ENCODE measurements around the gene CACNB4. TPM values are rescaled to one million over a fixed set of nuclear protein-coding genes. Genes with fewer than 3 reads are reported as not detected.
"Not testable (repeated sequence)": the region's sequence is repeated elsewhere in the genome, so short reads cannot be mapped to it uniquely, and the experiment has no call there.

Gene CACNB4
- polyA plus RNA-seq, 1 donor = 1.8 TPM

DNA sequence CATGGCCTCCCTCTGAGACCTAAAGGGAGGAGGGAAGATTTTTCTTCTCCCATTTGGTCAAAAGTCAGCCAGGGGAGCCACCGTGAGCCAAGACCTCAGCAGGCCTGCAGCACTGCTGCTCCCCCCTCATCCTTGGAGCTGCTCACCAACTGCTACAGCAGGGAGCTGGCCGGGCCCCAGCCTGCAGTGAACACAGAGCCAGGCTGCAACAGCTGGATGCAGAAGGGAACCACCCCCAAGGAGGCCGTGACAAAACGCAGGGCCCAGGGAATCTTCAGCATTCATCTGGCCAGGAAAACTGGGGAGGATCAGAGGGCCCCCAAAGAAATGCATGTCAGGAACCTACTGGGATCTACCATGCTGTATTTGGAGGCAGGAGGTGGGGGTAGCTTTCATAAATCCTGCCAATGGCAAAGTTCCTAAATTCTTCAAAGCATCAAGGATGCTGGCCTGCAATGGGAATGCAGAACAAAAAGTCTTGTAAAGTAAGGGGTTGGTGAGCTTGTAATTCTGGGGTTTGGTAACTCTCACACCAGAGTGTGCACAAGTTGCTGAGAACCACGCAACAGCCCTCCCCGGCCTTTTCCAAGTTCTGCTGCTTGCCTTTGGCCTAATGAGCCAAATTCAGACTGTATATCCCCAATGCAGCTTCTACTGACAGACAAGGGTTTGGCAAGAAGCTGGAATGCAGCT, 61.0 kb downstream of the CACNB4 start:
- H3K27ac ChIP-seq (ENCODE audit: low read length) = no peak overlapping the region
- no peak overlapping the region for H3K4me3 ChIP-seq (ENCODE audit: low read length)
- H3K9me3 ChIP-seq (ENCODE audit: control insufficient read depth, low read depth, low read length) = no peaks in the 10 kb centered on the region
- H3K27me3 ChIP-seq (ENCODE audit: control insufficient read depth, insufficient read depth, low read length) = no peaks in the 10 kb centered on the region
- peaks cover 3% of the 10 kb centered on the region for H3K4me1 ChIP-seq (ENCODE audit: control insufficient read depth, insufficient read depth, low read length)
- no peaks in the 10 kb centered on the region for H3K36me3 ChIP-seq (ENCODE audit: control insufficient read depth, insufficient read depth, low read length)
- WGBS (ENCODE audit: insufficient coverage, low lambda C conversion rate) = no CpG with 5 or more reads among the region's 6 CpGs
- DNase-seq = no peak

DNA sequence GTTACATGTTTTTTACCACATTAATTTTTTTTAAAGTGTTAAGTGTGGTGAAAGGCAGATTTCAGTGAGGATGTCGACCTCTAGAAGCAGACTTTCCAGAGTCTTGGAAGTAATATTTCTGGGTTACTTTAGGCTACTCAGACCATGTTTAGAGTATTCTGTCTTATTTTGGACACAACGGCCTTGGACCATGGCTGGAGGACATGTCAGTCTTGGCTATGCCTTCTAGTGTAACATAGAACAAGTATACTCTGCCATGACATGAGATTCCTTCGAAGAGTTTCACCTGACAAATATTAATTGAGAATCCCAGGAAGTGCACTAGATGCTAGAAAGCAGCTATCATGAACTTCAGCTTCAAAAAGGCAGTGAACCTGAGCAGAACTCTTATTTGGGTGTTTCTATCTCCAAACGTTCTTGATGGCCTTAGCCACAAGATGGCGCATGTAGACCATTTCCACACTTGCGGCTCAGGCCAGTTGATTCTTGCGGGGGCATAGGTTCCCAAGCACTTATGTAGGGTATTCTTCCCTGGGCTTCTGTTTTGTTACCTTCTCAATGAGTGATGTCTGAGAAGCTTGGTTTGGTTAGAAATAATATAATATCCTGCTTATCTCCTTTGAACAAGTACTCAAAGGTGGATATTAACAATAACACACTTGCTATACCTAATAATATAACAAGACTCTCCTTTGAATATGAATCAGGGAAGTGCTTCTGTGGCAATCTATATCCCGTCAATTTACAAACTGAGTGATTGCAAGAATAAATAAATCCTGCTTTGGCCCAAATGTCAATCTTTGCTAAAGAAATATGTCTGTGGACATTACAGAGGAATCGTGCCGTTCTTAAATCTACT, 62.0 kb downstream of the CACNB4 start:
- no peaks in the 10 kb centered on the region for H3K9me3 ChIP-seq (ENCODE audit: control insufficient read depth, low read depth, low read length)
- H3K36me3 ChIP-seq (ENCODE audit: control insufficient read depth, insufficient read depth, low read length) = no peaks in the 10 kb centered on the region
- WGBS (ENCODE audit: insufficient coverage, low lambda C conversion rate) = 50% methylated on average over 4 of the region's 10 CpGs
- no peak overlapping the region for H3K4me3 ChIP-seq (ENCODE audit: low read length)
- H3K27me3 ChIP-seq (ENCODE audit: control insufficient read depth, insufficient read depth, low read length) = peaks cover 3% of the 10 kb centered on the region
- peak; percentile 46 to 49 for DNase-seq
- H3K4me1 ChIP-seq (ENCODE audit: control insufficient read depth, insufficient read depth, low read length) = peaks cover 3% of the 10 kb centered on the region
- H3K27ac ChIP-seq (ENCODE audit: low read length) = no peak overlapping the region

DNA sequence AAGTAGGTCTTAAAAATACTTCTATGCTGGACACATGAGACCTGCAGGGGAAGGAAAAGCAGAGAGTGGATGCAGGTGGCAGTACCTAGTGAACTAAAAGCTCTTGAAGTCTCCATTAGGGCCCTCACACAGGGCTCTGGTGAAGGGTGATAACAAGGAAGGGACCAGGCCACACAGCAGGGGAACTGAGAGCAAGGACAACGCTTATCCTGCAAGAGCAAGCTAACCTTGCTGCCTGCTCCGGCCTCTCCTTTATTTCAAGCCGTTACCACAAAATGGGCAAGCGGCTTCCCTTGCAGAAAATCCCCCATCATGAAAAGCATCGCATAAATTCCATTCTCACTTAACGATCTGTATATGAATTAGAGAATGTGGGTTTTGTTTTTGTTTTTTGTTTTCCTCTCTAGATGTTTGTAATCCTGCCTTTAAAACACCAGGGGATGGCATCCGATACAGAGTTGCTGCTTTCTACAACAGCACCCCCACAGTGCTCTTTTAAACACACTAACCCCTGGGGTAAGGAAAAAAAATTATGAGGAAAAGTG, 64.5 kb downstream of the CACNB4 start:
- no peak overlapping the region for H3K27ac ChIP-seq (ENCODE audit: low read length)

DNA sequence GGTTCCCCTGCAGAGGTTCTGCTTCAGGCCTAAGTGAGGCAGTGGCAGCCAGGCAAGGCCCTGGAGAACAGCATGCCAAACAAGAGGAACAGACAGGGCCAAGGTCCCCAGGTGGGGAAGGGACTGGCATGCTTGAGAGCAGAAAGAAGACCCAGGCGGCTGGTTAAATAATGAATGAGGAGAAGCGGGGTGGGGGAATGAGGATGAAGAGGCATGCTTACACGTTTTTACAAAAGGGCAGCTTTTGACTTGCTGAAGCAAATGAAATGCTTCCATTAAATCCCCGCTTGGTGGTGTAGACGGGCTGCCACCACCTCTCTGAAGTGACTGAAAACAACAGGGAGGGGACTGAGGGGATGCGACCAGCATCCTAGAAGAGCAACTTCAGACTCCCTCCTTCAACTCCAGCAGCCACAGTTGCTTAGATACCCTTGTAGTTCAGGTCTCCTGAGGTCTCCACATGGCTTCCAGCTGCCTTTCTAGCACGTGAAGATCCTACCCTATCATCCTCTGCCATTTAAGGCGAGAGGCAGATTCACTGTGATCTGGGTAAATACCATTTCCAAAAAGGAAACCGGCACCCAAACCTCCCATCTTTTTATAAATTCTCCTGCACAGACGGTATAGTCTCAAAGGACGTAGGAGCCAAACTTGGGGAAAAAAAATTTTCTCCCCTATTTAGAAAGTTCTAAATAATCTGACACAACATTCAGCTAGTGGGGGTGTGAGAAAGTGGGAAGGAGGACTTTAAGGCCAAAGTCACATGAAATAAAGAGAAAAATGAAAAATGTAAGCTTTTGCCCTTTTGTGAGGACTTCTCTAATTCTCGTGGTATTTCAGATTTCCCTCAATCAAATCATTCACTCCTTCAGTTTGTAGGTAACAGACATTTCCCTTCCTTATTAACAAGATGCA, 65.6 kb downstream of the CACNB4 start:
- DNase-seq = no peak
- Histone ChIP-seq H3K27ac (ENCODE audit: low read length) (no peak overlapping the region), H3K27me3 (ENCODE audit: control insufficient read depth, insufficient read depth, low read length) (peaks cover 7% of the 10 kb centered on the region), H3K9me3 (ENCODE audit: control insufficient read depth, low read depth, low read length) (no peaks in the 10 kb centered on the region), H3K4me3 (ENCODE audit: low read length) (no peak overlapping the region), H3K4me1 (ENCODE audit: control insufficient read depth, insufficient read depth, low read length) (no peaks in the 10 kb centered on the region), H3K36me3 (ENCODE audit: control insufficient read depth, insufficient read depth, low read length) (no peaks in the 10 kb centered on the region)
- WGBS (ENCODE audit: insufficient coverage, low lambda C conversion rate) = 78% methylated on average over 1 of the region's 12 CpGs

More for the DNA sequence above, 64.5 kb downstream of the CACNB4 start:
- H3K36me3 ChIP-seq (ENCODE audit: control insufficient read depth, insufficient read depth, low read length) = no peaks in the 10 kb centered on the region
- no peaks in the 10 kb centered on the region for H3K9me3 ChIP-seq (ENCODE audit: control insufficient read depth, low read depth, low read length)
- peaks cover 7% of the 10 kb centered on the region for H3K27me3 ChIP-seq (ENCODE audit: control insufficient read depth, insufficient read depth, low read length)
- H3K4me3 ChIP-seq (ENCODE audit: low read length) = no peak overlapping the region
- 10% methylated on average over 2 of the region's 7 CpGs for WGBS (ENCODE audit: insufficient coverage, low lambda C conversion rate)
- H3K4me1 ChIP-seq (ENCODE audit: control insufficient read depth, insufficient read depth, low read length) = peaks cover 3% of the 10 kb centered on the region
- no peak for DNase-seq

DNA sequence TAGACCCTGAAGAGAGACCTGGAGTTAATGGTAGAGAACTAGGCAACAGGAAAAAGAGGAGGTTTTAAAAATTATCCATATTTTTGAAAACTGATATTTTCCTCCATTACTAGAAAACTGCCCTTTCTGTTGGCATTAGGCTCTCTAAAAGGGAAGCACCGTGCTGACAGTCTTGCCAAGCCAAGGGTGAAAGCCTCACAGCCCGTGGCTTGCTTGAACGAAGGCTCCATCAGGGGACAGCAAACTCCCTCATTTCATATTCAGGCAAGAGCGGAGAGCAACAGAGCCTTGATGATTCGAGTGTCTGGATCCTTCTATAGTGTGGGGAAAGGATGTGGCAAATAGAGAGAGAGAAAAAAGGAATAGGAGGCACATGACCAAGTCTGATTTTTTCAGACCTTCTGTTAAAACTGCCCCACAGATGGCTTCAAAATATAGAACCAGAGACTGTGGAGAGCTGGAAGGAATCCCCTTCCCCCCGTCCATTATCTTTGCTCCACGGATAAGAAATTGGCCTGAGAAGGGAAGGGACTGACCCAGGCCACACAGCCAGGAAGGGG, 67.0 kb downstream of the CACNB4 start:
- H3K27ac ChIP-seq (ENCODE audit: low read length) = no peak overlapping the region
- H3K36me3 ChIP-seq (ENCODE audit: control insufficient read depth, insufficient read depth, low read length) = no peaks in the 10 kb centered on the region
- H3K4me3 ChIP-seq (ENCODE audit: low read length) = no peak overlapping the region
- no peaks in the 10 kb centered on the region for H3K9me3 ChIP-seq (ENCODE audit: control insufficient read depth, low read depth, low read length)
- DNase-seq = no peak
- peaks cover 7% of the 10 kb centered on the region for H3K27me3 ChIP-seq (ENCODE audit: control insufficient read depth, insufficient read depth, low read length)
- H3K4me1 ChIP-seq (ENCODE audit: control insufficient read depth, insufficient read depth, low read length) = no peaks in the 10 kb centered on the region
- no CpG with 5 or more reads among the region's 7 CpGs for WGBS (ENCODE audit: insufficient coverage, low lambda C conversion rate)

DNA sequence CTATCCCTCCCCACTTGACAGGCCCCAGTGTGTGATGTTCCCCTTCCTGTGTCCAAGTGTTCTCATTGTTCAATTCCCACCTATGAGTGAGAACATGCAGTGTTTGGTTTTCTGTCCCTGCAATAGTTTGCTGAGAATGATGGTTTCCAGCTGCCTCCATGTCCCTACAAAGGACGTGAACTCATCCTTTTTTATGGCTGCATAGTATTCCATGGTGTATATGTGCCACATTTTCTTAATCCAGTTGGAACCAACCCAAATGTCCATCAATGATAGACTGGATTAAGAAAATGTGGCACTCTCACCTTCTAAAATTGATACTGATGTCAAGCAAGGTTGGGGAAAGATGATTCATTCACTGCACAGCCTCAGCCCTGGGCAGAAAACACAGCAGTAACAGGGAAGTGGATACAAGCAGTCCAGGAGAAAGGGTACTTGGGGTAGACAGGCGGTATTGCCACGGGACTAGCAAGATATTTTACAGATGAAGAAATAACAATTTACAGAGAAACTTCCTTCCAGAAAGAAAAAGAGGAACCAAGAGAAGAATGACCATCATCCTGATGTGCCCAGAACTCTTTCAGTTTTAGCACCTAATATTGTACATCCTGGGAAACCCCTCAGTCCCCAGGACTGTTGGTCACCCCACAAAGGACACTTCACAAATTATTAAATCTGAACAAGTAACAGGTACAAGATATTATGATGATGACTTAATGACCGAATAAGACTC, 68.1 kb downstream of the CACNB4 start:
- DNase-seq; H3K4me3 ChIP-seq (ENCODE audit: low read length); H3K36me3 ChIP-seq (ENCODE audit: control insufficient read depth, insufficient read depth, low read length); H3K27ac ChIP-seq (ENCODE audit: low read length); H3K27me3 ChIP-seq (ENCODE audit: control insufficient read depth, insufficient read depth, low read length); H3K9me3 ChIP-seq (ENCODE audit: control insufficient read depth, low read depth, low read length); H3K4me1 ChIP-seq (ENCODE audit: control insufficient read depth, insufficient read depth, low read length): not testable (repeated sequence)
- no CpG with 5 or more reads among the region's 4 CpGs for WGBS (ENCODE audit: insufficient coverage, low lambda C conversion rate)

DNA sequence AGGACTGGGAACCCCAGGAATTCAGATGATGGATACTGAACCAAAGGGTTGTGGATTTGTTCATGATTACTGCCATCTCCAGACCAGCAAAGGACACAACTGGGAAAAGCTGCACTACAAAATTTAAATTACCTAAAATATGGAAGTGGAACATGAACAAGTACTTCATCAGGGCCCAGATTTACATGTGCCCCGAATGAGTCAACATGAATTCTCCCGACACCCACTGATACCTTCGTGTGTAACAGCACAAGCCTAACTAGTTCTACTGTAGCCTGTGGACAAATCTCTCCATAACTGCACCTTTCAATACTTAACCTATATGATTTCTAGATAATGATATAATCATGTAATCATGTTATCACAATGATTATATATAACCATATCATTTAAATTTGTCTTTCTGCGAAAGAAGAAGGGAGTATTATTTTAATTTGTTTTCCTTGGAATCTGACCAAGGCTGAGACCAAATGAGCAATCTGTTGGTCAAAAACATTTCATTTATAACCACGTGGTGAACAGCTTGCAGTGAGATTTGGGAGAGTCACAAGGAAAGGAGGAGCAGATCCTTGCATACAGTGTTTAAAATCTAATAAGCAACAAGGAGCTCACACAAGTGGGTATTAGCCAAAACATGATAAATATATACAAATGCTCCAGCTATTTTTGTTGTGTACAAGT, 70.5 kb downstream of the CACNB4 start:
- WGBS (ENCODE audit: insufficient coverage, low lambda C conversion rate) = no CpG with 5 or more reads among the region's 5 CpGs
- peaks cover 7% of the 10 kb centered on the region for H3K27me3 ChIP-seq (ENCODE audit: control insufficient read depth, insufficient read depth, low read length)

DNA sequence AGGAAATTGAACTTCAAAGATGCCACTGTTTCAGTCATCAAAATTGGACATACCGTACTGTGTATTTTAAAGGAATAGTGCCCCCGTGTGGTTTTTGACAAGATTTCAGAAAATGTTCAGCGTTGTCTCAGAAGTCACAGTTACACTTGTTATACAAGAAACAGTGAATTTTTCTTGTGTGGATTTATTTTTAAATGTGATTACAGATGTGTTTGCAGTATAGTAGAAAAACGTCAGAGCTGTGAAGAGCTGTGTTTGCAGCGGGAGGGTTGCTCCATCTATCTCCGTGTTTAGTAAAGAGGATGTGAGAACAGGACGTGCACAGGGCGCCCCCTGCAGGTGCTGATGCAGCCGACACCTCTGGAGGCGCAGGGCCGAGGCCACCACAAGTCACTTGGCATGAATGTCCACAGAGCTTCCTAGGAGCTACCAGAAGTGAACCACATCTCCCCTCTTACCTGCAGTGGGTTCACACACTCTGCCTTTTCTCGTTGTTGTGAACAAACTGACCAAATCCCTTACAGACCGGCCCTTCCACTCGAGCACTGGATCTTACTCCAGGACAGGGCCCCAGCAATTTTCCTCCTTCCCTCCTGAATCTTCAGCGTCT, 73.1 kb downstream of the CACNB4 start:
- peak; percentile 62 to 68 for DNase-seq
- Histone ChIP-seq H3K4me3 (ENCODE audit: low read length) (no peak overlapping the region), H3K4me1 (ENCODE audit: control insufficient read depth, insufficient read depth, low read length) (no peaks in the 10 kb centered on the region), H3K27ac (ENCODE audit: low read length) (no peak overlapping the region), H3K36me3 (ENCODE audit: control insufficient read depth, insufficient read depth, low read length) (no peaks in the 10 kb centered on the region), H3K9me3 (ENCODE audit: control insufficient read depth, low read depth, low read length) (no peaks in the 10 kb centered on the region), H3K27me3 (ENCODE audit: control insufficient read depth, insufficient read depth, low read length) (no peaks in the 10 kb centered on the region)
- WGBS (ENCODE audit: insufficient coverage, low lambda C conversion rate) = 0% methylated on average over 1 of the region's 15 CpGs

More for the DNA sequence above, 70.5 kb downstream of the CACNB4 start:
- DNase-seq = no peak
- H3K27ac ChIP-seq (ENCODE audit: low read length) = no peak overlapping the region
- H3K9me3 ChIP-seq (ENCODE audit: control insufficient read depth, low read depth, low read length) = no peaks in the 10 kb centered on the region
- no peaks in the 10 kb centered on the region for H3K4me1 ChIP-seq (ENCODE audit: control insufficient read depth, insufficient read depth, low read length)
- no peak overlapping the region for H3K4me3 ChIP-seq (ENCODE audit: low read length)
- no peaks in the 10 kb centered on the region for H3K36me3 ChIP-seq (ENCODE audit: control insufficient read depth, insufficient read depth, low read length)

DNA sequence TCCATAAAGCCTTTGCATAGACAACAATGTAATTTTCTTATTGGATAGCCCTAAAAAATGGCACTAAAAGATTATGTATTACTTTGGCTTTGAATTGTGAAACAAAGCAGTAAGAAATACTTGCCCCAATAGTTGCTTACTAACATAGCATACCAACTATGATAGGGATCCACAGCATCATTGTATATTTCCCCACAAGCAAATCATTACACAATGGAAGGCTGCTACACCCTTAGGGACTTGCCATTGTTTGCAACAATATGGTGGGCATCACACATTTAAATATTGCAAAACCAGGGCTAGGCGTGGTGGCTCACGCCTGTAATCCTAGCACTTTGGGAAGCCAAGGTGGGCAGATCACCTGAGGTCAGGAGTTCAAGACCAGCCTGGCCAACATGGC, 74.4 kb downstream of the CACNB4 start:
- H3K4me3 ChIP-seq (ENCODE audit: low read length) = no peak overlapping the region
- no peaks in the 10 kb centered on the region for H3K36me3 ChIP-seq (ENCODE audit: control insufficient read depth, insufficient read depth, low read length)
- no peaks in the 10 kb centered on the region for H3K9me3 ChIP-seq (ENCODE audit: control insufficient read depth, low read depth, low read length)
- no peaks in the 10 kb centered on the region for H3K4me1 ChIP-seq (ENCODE audit: control insufficient read depth, insufficient read depth, low read length)
- H3K27ac ChIP-seq (ENCODE audit: low read length) = no peak overlapping the region
- no peak for DNase-seq
- no CpG with 5 or more reads among the region's 2 CpGs for WGBS (ENCODE audit: insufficient coverage, low lambda C conversion rate)
- H3K27me3 ChIP-seq (ENCODE audit: control insufficient read depth, insufficient read depth, low read length) = peaks cover 4% of the 10 kb centered on the region

All from large intestine (tissue), 3 donors.